Activated gamma-delta T cell (primary cell): ENCODE results near the gene THAP4.

Experiments
- DNase-seq: peaks from one replicate; lab custom pipeline; 2025; lab: John Stamatoyannopoulos, UW
- total RNA-seq, 2 donors: gene quantifications; one replicate each; lab custom pipeline; 2026; lab: John Stamatoyannopoulos, UW

THAP4 gene, protein sequence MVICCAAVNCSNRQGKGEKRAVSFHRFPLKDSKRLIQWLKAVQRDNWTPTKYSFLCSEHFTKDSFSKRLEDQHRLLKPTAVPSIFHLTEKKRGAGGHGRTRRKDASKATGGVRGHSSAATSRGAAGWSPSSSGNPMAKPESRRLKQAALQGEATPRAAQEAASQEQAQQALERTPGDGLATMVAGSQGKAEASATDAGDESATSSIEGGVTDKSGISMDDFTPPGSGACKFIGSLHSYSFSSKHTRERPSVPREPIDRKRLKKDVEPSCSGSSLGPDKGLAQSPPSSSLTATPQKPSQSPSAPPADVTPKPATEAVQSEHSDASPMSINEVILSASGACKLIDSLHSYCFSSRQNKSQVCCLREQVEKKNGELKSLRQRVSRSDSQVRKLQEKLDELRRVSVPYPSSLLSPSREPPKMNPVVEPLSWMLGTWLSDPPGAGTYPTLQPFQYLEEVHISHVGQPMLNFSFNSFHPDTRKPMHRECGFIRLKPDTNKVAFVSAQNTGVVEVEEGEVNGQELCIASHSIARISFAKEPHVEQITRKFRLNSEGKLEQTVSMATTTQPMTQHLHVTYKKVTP
- 28.9 to 35.5 reads per million in 2 donors for total RNA-seq

GRCh38 chr2:241637018-241637794 lies at the start of gene THAP4, which contains the start of gene ATG4B:
Gene THAP4 (minus strand): TSS chr2:241637158. CDS start chr2:241637017, 141 bp downstream.
Gene ATG4B (plus strand): TSS chr2:241637693. CDS start chr2:241637715, 22 bp downstream.
- peak; percentile 68 for DNase-seq

GRCh38 chr2:241686324-241686649 lies 49.3 kb upstream of the THAP4 start:
- DNase-seq: no peak

- DNase-seq: no peak
These were observed 44.1 kb upstream of the THAP4 start for GRCh38 chr2:241680827-241681599.

GRCh38 chr2:241680044-241680443 lies 43.1 kb upstream of the THAP4 start:
- no peak for DNase-seq

DNA sequence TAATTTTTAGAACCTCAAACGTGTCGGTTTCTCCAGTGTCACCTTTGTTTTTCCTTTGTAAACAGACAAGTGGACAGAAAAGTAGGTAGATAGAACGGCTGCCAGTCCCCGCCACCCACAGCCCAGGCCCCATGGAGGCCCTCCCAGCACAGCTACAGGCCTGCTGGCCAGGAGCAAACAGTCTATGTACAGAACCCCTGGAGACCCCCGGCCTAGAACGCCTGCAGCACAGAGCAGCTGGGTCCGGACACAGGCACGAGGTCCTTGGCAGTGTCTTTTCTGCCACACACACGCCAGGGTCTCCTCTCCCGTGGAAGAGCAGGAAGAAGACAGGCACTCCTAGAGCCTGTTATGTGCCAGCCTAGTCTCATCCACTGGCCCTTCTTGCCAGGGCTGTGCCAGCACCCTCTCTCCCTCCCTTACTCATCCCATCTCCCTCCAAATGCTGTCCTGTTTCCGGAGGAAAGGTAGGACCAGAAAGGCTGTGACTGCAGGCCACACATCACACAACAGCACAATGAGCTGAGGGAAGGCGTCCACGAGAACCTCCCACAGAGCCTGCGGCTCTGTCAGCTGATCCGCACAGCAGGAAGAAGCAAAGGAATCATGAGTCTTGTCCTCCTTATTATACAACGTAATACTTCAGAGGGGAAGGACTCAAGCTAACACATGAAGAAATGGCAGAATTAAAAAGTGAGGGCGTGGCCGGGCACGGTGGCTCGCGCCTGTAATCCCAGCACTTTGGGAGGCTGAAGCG lies 42.0 kb upstream of the THAP4 start:
- no peak for DNase-seq

- no peak for DNase-seq
These were observed 41.3 kb upstream of the THAP4 start for GRCh38 chr2:241678307-241678706.

- no peak for DNase-seq
These were observed 40.4 kb upstream of the THAP4 start for GRCh38 chr2:241677392-241677791.

DNA sequence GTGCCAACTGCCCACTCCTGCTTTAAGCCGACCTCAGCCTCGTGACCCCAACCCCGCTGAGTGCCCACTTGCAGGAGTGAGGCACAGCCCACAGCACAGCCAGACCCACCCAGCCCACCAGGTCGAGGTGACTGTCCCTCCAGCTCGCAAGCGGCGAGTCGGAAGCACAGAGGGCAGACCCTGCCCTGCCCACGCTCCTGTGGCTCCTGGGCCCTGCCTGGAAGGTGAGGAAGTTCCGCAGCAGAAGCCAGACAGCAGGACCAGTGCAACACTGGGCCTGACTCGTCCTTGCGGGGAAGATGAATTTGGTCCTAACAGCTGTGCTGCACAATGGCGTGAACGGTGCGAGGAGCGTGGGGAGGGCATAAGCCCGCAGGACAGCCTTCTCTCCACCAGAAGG lies 39.7 kb upstream of the THAP4 start:
- no peak for DNase-seq

DNA sequence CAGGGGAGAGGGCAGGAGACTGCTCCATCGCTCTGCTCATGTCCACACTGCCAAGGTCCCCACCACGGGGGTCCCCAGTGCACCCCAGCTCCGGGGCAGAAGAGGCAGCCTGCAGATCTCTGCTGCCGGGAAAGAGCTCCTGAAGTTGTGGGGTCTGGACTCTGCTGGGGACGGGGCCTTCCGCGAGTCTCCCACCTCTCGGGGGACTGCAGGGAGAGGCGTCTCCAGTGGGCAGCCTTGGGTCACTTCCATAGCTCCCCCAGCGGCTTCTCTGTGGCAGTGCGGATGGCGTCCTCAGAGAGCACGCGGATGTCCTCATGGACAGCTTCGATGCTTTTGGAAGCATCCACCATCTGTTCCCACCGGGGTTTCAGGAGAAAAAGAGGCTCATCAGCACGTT lies 38.9 kb upstream of the THAP4 start:
- no peak for DNase-seq

- DNase-seq: no peak
These were observed 37.1 kb upstream of the THAP4 start for GRCh38 chr2:241673797-241674725.

GRCh38 chr2:241673189-241673663 lies 36.3 kb upstream of the THAP4 start:
- DNase-seq: no peak

DNA sequence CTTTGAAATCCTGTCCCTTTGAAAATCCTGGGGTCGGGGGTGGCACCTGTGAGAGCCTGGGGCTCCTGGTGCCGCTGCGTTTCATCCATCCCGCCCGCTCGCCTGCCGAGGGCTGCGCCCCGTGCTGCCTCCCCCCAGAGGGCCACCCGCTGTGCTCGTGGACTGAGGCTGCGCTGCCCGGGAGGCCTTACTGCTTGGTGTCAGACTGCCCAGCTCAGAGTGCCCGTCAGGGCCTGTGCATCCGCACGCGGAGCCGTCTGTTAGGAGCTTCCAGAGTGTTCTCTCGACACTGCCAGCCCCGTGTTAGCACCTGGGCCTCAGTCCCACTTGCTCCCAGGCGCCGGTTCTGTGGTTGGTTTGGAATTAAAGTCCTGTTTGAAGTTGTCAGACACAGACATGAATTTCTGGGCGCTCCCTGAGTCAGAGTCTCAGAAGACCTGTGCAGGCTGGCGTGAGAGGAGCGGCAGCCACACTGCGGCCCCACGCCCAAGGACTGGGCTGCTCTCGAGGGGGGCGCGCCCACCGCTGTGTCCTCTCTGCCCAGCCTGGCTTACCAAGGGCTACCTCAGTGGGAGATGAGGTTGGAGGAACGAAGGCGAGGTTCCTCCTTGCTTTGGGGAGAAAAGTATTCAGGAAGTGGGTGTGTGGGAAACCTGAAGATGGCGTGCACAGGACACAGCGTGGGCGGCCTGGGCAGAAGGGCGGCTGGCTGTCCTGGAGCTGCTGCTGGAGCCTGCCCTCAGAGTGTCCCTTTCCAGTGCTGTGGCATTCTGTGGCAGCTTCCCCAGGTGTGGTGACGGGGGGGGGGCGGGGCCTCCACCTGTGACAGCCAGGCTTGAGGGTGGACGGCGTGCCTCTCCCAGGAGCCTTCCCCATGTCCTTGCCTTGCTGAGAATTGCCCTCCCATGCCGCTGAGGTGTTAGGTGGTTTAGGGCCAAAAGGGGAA lies 35.6 kb upstream of the THAP4 start:
- no peak for DNase-seq

DNA sequence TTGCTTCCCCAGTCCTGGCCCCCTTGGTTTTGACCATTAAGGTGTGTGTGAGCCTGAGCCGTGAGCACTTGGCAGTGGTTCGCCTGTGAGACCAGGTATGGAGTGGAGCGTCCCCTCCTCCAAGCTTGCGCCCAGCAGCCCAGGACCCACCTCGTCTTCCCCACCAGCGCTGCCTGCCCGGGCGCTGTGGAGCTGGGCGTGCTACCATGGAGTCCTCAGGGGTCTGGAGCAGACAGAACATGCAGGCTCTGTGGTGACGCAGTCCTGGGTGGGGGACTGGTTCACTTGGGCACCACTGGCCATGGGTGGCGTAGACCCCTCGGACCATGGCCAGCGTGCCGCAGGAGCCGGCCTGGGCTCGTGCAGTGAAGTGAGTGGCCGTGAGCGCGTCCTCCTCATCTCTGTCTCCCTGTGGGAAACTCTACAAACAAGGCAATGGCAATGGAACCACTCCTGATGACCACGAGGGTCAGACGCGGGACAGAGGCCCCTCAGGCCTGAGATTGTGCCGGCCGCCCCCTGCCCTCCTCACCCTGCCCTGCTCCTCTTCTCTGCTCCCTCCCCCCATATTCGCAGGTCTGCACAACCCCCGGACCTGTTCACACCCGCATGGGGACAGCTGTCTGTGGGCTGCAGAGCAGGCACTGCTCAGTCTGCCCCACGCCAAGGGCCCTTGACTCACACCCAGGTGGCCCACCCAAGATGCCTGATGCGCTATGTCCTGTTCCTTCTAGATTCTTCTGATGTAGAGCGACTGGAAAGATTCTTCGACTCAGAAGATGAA lies 34.7 kb upstream of the THAP4 start:
- no peak for DNase-seq

- no peak for DNase-seq
These were observed 33.6 kb upstream of the THAP4 start for GRCh38 chr2:241670333-241671110.

- DNase-seq: no peak
These were observed 31.9 kb upstream of the THAP4 start for GRCh38 chr2:241668839-241669238.

DNA sequence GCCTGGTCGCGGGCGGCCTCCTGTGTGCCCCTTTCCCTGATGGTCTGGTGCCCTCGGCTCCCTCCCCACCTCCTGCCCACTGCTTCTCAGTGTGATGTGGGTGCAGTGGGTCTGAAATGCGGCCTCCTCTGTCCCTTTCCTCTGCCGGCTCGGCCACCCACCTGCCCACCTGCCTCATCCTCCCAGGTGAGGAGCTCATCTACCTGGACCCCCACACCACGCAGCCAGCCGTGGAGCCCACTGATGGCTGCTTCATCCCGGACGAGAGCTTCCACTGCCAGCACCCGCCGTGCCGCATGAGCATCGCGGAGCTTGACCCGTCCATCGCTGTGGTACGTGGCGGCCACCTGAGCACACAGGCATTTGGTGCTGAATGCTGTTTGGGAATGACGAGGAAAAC lies 31.4 kb upstream of the THAP4 start:
- DNase-seq: no peak
